Adipocyte (in vitro differentiated cells): ENCODE data around the gene SPNS3.

ENCODE experiments used
- DNase-seq: peaks from one replicate; pipeline ENCODE4 v3.0.0-alpha.2; 2015; ENCODE audit warnings: low read depth
- H3K27me3 ChIP-seq: replicated peaks from 2 replicates; pipeline ENCODE4 v1.7.0; 2013; ENCODE audit warnings: mild to moderate bottlenecking, low read length, moderate library complexity; ENCODE audit not compliant: control insufficient read depth, insufficient read depth
- H3K36me3 ChIP-seq: 2 replicates; pipeline ENCODE4 v1.7.0; 2013; ENCODE audit warnings: low read length, mild to moderate bottlenecking, moderate library complexity; ENCODE audit not compliant: control insufficient read depth, insufficient read depth, severe bottlenecking
- H3K4me1 ChIP-seq: 2 replicates; pipeline ENCODE4 v1.7.0; 2013; ENCODE audit warnings: mild to moderate bottlenecking, low read length, moderate library complexity; ENCODE audit not compliant: control insufficient read depth, insufficient read depth
- H3K4me3 ChIP-seq: 2 replicates; pipeline ENCODE4 v1.7.0; 2013; ENCODE audit warnings: mild to moderate bottlenecking, low read length, moderate library complexity
- H3K9ac ChIP-seq: 2 replicates; pipeline ENCODE4 v1.7.0; 2013; ENCODE audit warnings: mild to moderate bottlenecking, low read length, moderate library complexity
- H3K9me3 ChIP-seq: 2 replicates; pipeline ENCODE4 v1.7.0; 2013; ENCODE audit warnings: mild to moderate bottlenecking, low read length, moderate library complexity; ENCODE audit not compliant: control insufficient read depth

The SPNS3 gene

DNA sequence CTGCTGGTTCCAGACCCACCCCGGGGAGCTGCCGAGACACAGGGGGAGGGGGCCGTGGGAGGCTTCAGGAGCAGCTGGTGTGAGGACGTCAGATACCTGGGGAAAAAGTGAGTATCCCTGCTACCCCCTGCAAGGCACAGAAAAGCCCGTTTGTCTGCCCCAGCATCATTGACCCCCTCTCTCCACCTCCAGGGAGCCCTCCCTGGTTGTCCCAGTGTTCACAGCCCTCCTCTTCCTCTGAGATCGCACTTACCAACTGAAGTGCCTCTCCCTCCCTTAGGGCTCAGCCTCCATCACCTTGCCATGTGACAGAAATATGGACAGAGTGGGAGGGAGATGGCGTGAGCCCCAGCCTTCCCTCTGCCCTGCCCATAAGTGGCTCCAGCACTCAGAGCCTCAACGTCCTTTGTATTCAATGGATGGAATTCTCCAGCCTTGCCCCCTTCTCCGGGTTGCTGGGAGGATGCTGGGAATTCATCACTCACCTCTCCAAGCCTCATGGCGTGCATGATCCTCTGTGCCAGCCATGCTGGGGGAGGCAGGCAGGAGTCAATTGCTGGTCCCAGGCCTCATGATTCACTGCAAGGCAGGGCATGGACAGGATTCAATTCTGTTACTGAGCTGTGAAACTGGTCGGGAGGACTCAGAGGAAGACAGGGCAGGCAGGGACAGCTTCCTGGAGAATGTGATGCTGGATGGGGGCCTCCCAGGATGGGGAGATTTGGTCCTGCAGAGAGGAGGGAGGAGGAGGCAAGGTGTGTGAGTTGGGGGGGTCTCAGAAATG is 14.6 kb downstream of the SPNS3 start:
- Histone ChIP-seq H3K36me3 (no peaks in the 10 kb centered on the region), H3K4me3 (no peak overlapping the region), H3K4me1 (peaks cover 7% of the 10 kb centered on the region), H3K9me3 (no peaks in the 10 kb centered on the region), H3K9ac (no peak overlapping the region), H3K27me3 (peaks cover 10% of the 10 kb centered on the region)
- DNase-seq: no peak

DNA sequence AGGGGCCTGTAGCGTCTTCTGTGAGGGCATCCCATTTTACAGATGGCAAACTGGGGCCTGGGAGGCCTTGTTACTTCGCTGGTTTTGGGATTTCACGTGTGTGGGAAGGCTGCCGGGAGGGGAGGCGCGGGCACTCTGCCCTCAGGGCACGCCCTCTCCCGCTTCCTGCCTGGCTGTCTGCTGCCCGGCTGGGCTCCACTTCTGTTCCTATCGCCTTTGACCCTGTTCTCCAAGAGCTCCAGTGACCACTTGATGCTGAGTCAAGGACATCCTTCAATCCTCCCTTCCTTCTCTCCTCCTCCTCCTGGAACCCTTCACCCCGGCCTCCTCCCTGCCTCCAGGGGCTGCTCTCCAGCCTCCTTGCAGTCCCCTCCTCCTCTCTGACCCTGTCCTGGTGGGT is 16.0 kb downstream of the SPNS3 start:
- no peak for DNase-seq
- H3K4me1 ChIP-seq: peaks cover 7% of the 10 kb centered on the region
- H3K4me3 ChIP-seq: no peak overlapping the region
- no peak overlapping the region for H3K9ac ChIP-seq
- peaks cover 19% of the 10 kb centered on the region for H3K27me3 ChIP-seq
- H3K36me3 ChIP-seq: no peaks in the 10 kb centered on the region
- no peaks in the 10 kb centered on the region for H3K9me3 ChIP-seq

DNA sequence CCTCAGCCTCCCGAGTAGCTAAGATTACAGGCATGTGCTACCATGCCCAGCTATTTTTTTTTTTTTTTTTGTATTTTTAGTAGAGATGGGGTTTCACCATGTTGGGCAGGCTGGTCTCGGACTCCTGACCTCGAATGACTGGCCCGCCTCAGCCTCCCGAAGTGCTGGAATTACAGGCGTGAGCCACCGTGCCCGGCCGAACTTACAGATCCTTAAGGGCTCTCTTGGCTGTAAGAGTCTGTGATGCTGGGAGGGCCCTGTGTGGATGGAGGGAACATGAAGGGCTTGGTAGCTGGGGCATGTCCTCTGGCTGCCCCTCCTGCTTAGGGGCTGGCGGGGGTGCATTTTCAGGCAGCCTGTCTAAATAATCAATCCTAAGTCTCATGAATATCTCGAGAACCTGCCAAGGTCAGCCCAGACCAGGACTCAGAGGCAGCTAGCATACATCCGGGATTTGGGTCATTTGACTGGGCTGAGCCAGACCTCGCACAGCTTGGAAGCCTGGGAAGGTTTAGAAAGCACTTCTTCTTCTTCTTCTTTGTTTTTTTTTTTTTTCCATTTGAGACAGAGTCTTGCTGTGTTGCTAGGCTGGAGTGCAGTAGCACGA is 17.1 kb downstream of the SPNS3 start:
- no peak for DNase-seq
- no peak overlapping the region for H3K9ac ChIP-seq
- no peaks in the 10 kb centered on the region for H3K36me3 ChIP-seq
- peaks cover 27% of the 10 kb centered on the region for H3K27me3 ChIP-seq
- peaks cover 7% of the 10 kb centered on the region for H3K4me1 ChIP-seq
- no peak overlapping the region for H3K4me3 ChIP-seq
- no peaks in the 10 kb centered on the region for H3K9me3 ChIP-seq

DNA sequence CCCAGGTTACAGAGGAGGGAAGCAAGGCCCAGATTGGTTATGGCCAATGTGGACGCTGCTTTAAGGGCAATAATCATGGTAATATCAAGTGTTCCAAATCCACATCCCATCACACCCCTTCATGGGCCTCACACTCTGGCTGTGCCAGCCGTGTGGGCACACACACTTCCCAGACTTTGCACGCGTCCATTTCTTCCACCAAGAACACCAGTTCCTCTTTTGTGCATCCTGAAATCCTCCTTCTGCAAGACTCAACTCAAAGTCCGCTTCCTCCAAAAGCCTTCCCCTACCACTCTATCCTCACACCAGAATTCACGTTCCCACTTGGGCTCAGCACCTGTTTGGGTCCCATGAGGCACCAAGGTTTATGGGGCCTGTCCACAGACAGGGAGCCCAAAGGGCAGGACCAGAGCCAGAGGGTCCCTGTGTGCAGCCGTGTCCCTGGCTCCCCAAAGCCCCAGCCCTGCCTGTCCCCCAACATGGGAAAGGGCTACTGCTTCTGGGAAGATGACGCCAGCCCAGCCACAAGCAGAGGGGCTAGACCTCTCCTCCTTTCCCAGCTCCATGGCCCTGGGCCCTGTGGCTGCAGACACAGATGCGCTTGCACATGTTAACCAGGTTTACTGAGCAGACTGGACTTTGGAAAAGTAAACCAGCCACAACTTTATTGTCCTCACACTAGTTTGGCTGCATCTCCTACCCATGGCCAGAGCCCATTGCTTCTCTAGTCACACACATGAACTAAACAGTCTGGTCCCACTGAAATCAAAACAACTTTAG is 20.3 kb downstream of the SPNS3 start:
- no peak for DNase-seq
- peaks cover 39% of the 10 kb centered on the region for H3K27me3 ChIP-seq
- H3K4me3 ChIP-seq: no peak overlapping the region
- H3K36me3 ChIP-seq: no peaks in the 10 kb centered on the region
- no peaks in the 10 kb centered on the region for H3K9me3 ChIP-seq
- no peak overlapping the region for H3K9ac ChIP-seq
- peaks cover 7% of the 10 kb centered on the region for H3K4me1 ChIP-seq

DNA sequence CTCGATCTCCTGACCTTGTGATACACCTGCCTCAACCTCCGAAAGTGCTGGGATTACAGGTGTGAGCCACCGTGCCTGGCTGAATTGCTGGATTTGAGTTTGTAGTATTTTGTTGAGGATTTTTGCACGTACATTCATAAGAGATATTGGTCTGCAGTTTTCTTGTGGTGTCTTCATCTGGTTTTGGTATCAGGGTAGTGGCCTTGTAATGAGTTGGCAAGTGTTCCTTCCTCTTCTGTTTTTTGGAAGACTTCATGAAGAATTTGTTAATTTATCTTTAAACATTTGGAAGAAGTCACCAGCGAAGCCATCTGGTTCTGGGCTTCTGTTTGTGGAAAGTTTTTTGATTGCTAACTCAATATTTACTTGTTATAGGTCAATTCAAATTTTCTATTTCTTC is 26.9 kb downstream of the SPNS3 start:
- no peak overlapping the region for H3K4me3 ChIP-seq
- peaks cover 15% of the 10 kb centered on the region for H3K9me3 ChIP-seq

DNA sequence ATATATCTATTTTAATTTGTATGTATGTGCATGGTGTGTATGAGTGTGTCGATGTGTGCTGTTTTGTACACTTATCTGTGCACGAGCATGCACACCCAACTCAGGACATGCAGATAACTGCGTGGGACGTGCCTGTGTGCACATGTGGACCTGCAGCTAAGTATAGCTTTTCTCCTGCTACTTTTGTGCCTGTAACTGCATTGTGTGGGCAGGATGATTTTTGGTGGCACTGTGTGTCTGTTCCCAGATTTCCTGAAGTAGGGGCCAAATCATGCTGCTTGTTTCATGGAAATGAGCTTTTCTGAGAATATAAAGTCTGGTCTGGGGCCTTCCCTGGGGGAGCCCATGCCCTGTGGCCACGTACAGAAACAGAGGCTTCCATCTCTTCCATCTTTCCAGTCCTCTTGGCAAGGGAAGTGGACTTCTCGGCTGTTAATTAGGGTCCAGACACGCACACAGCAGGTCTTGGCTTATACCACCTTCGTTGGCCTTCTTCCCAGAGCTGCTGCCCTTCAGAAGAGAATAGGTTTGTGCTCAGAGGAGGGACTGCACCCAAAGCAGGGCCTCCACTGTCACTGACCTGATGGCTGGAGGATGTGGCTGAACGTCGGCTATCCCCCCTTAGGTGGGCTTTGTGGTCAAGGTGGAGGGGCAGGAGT is 30.2 kb downstream of the SPNS3 start:
- Histone ChIP-seq H3K36me3 (no peaks in the 10 kb centered on the region), H3K4me1 (no peaks in the 10 kb centered on the region), H3K27me3 (peaks cover 15% of the 10 kb centered on the region), H3K4me3 (no peak overlapping the region), H3K9me3 (peaks cover 15% of the 10 kb centered on the region), H3K9ac (no peak overlapping the region)
- no peak for DNase-seq

More for the DNA sequence above, 26.9 kb downstream of the SPNS3 start:
- Histone ChIP-seq H3K27me3 (peaks cover 22% of the 10 kb centered on the region), H3K4me1 (no peaks in the 10 kb centered on the region), H3K36me3 (no peaks in the 10 kb centered on the region), H3K9ac (no peak overlapping the region)
- no peak for DNase-seq

DNA sequence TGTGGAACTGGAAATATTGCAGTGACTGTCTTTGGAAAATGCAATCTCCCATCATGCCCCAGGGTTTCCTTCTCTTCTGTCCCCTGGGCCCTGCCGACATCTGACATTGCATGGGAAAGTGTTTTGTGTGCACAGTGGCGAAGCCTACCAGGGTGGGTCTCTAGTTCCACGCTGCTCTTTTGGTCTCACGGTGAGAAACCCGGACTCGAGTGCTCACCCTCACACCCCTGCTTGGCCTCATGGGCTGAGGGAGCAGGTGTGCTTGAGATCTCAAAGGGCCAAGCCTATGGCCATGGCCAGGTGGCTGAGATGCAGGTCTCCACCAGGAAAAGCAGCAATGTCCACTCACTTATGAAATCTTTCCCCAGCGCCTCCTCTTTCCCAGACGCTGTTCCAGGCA is 32.0 kb downstream of the SPNS3 start:
- Histone ChIP-seq H3K27me3 (peaks cover 13% of the 10 kb centered on the region), H3K4me1 (no peaks in the 10 kb centered on the region), H3K9me3 (peaks cover 6% of the 10 kb centered on the region), H3K36me3 (no peaks in the 10 kb centered on the region), H3K4me3 (no peak overlapping the region), H3K9ac (no peak overlapping the region)
- no peak for DNase-seq

DNA sequence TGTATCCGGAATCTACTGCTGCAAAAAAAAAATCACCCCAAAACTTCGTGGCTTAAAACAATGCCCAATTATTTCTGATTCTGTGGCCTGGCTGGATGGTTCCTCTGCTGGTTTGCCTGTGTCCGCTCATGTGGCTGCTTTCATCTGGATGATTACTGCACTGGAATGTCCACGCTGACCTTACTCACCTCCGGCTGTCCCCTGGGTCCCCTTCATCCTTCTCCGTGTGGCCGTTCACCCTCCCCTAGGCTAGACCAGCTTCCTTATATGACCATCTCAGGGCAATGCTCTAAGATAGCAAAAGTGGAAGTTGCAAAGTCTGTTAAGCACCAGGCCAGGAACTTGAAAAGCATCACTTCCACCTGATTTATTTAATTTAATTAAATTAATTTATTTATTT is 33.5 kb downstream of the SPNS3 start:
- DNase-seq: no peak
- Histone ChIP-seq H3K4me1 (no peaks in the 10 kb centered on the region), H3K36me3 (no peaks in the 10 kb centered on the region), H3K27me3 (peaks cover 22% of the 10 kb centered on the region), H3K9me3 (no peaks in the 10 kb centered on the region), H3K9ac (no peak overlapping the region), H3K4me3 (no peak overlapping the region)

DNA sequence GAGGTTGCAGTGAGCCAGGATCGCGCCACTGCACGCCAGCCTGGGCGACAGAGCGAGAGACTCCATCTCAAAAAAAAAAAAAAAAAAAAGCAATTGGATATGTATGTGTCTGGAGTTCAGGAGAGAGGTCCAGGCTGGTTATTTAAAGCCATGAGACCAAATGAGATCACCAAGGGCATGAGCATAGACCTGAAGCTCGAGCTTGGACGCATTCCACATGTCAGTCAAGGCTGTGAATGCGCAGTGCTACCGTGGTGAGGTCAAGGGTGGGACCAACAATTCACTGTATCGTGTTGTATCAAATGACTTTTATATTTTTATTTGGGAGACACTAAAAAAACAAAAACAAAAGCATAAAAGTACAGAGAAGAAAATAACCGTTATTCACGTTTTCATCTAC is 35.8 kb downstream of the SPNS3 start:
- Histone ChIP-seq H3K27me3 (peaks cover 34% of the 10 kb centered on the region), H3K36me3 (no peaks in the 10 kb centered on the region), H3K4me1 (no peaks in the 10 kb centered on the region), H3K9me3 (no peaks in the 10 kb centered on the region), H3K9ac (no peak overlapping the region), H3K4me3 (no peak overlapping the region)
- DNase-seq: no peak

DNA sequence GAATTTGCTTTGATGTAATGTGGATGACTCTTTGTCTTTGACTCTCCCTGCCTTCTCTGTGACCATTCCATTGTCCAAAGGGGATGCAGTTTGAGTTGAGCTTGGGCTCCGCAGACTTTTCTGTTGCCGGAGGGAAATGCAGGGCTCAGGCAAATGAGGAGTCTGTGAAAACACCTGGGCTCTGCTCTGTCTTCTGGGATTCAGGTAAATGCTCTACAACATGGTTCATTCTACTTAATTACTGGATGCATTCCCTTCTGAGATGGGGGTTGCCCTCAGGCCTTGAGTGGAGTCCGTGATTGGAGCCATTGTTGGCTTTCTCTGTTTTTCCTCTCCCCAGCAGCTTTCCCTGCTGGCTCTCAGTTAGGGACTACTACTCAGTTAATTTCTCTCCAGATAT is 38.5 kb downstream of the SPNS3 start:
- Histone ChIP-seq H3K4me3 (no peak overlapping the region), H3K9me3 (no peaks in the 10 kb centered on the region), H3K4me1 (no peaks in the 10 kb centered on the region), H3K27me3 (peaks cover 41% of the 10 kb centered on the region), H3K36me3 (no peaks in the 10 kb centered on the region), H3K9ac (no peak overlapping the region)
- no peak for DNase-seq

DNA sequence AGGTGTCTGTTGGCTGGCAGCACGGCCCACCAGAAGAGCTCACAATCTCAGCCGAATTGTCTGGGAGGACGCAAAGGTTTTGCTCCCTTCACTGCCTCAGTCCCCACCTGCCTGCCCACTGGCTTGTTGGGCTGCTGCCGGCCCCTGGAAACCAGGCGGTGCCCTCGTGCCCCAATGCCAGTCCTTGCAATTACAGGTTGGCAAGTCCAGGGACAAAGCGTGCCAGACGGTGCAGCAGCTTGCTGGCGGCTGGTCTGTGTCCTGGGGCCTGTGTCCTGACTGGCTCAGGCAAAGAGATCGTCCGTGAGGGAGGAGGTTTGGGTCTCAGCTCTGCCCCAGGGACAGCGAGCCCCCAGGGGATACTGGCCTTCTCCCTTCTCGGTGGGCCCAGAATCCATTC is 40.4 kb downstream of the SPNS3 start:
- H3K9me3 ChIP-seq: no peaks in the 10 kb centered on the region
- no peak overlapping the region for H3K9ac ChIP-seq
- peaks cover 4% of the 10 kb centered on the region for H3K4me1 ChIP-seq
- no peak for DNase-seq
- H3K36me3 ChIP-seq: no peaks in the 10 kb centered on the region
- peaks cover 45% of the 10 kb centered on the region for H3K27me3 ChIP-seq
- H3K4me3 ChIP-seq: no peak overlapping the region
